DMS153 (cell line): ENCODE data around the gene TMCO4.
A peak's percentile ranks its signal among the peaks of the same experiment; 100 is the strongest.
"Not testable (repeated sequence)": the region's sequence is repeated elsewhere in the genome, so short reads cannot be mapped to it uniquely, and the experiment has no call there.

Experiments used
- DNase-seq: peaks from one replicate; lab custom pipeline; 2025; lab: John Stamatoyannopoulos, UW

The TMCO4 gene

GRCh38 chr1:19656134-19656779, 143.5 kb downstream of the TMCO4 start:
- no peak for DNase-seq

GRCh38 chr1:19655718-19656080, 144.0 kb downstream of the TMCO4 start:
- no peak for DNase-seq

GRCh38 chr1:19654886-19655717, 144.6 kb downstream of the TMCO4 start:
- DNase-seq, result peak; percentile 35

GRCh38 chr1:19654386-19654785, 145.3 kb downstream of the TMCO4 start:
- no peak for DNase-seq

GRCh38 chr1:19651141-19651737, 148.5 kb downstream of the TMCO4 start:
- no peak for DNase-seq

GRCh38 chr1:19650416-19651140, 149.1 kb downstream of the TMCO4 start:
- DNase-seq, result no peak

- DNase-seq, result no peak
Measured at GRCh38 chr1:19648689-19649088, 151.0 kb downstream of the TMCO4 start.

- DNase-seq, result no peak
Measured at GRCh38 chr1:19648239-19648638, 151.5 kb downstream of the TMCO4 start.

- no peak for DNase-seq
Measured at GRCh38 chr1:19647643-19648042, 152.1 kb downstream of the TMCO4 start.

GRCh38 chr1:19646377-19647319, 153.1 kb downstream of the TMCO4 start:
- no peak for DNase-seq

GRCh38 chr1:19645411-19646251, 154.1 kb downstream of the TMCO4 start:
- no peak for DNase-seq

GRCh38 chr1:19644681-19645410, 154.9 kb downstream of the TMCO4 start:
- no peak for DNase-seq

GRCh38 chr1:19644395-19644680, 155.4 kb downstream of the TMCO4 start:
- DNase-seq, result no peak

GRCh38 chr1:19643602-19644394, 155.9 kb downstream of the TMCO4 start, which contains the start of gene NBL1:
TSS of gene NBL1 (plus strand) at chr1:19644311. CDS start at chr1:19655031, 10,720 bp downstream.
- DNase-seq, result no peak

- peak; percentile 46 for DNase-seq
Measured at GRCh38 chr1:19643121-19643520, 156.6 kb downstream of the TMCO4 start.

- no peak for DNase-seq
Measured at GRCh38 chr1:19640363-19641316, 159.1 kb downstream of the TMCO4 start.

- no peak for DNase-seq
Measured at GRCh38 chr1:19639999-19640362, 159.7 kb downstream of the TMCO4 start.

GRCh38 chr1:19639228-19639627, 160.5 kb downstream of the TMCO4 start:
- not testable (repeated sequence) for DNase-seq
